ENCODE measurements around the gene GULP1.

DNA sequence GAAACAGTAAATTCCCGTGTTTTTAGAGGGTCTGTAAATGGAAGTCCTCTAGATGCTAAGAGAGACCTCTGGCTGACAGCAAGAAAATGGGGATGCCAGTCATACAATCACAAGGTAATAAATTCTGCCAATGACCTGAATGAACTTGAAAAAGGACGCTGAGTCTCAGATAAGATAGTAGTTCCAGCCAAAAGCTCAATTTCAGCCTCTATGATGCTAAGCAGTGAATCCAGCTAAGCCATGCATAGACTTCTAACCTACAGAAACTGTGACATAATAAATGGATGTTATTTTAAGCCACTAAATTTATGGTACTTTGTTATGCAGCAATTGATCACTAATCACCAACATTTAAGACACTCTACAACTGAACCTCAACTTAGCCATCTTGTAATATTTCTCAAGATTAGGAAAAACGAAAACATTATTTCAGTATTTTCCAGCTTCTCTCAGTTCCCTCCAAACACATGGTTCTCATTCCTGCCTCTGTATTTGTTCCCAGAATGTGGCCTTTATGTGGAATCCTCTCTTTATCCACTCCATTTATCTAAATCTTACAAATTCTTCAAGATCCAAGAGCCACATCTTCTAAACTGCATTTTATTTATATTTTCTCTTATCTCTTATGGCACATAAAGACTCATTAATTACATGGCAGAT is 331.1 kb downstream of the GULP1 start:
- TF ChIP-seq, protein P1, sequence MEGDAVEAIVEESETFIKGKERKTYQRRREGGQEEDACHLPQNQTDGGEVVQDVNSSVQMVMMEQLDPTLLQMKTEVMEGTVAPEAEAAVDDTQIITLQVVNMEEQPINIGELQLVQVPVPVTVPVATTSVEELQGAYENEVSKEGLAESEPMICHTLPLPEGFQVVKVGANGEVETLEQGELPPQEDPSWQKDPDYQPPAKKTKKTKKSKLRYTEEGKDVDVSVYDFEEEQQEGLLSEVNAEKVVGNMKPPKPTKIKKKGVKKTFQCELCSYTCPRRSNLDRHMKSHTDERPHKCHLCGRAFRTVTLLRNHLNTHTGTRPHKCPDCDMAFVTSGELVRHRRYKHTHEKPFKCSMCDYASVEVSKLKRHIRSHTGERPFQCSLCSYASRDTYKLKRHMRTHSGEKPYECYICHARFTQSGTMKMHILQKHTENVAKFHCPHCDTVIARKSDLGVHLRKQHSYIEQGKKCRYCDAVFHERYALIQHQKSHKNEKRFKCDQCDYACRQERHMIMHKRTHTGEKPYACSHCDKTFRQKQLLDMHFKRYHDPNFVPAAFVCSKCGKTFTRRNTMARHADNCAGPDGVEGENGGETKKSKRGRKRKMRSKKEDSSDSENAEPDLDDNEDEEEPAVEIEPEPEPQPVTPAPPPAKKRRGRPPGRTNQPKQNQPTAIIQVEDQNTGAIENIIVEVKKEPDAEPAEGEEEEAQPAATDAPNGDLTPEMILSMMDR (IDR thresholded peaks at IDR 0.05), result no peak
- no peak for TF ChIP-seq POLR2A (IDR thresholded peaks at IDR 0.05)

Measured in uterus (tissue), 2 donors.